Parathyroid adenoma (tissue), 2 donors: ENCODE measurements around the gene RGL2.

ENCODE experiments used
- H2AFZ ChIP-seq: fragments of 300-600 bp; sonication (generic); one replicate; pipeline ENCODE4 v1.7.0; 2017; ENCODE audit warnings: antibody characterized with exemption, mild to moderate bottlenecking
- H3K27ac ChIP-seq: fragments of 300-600 bp; sonication (generic); one replicate; pipeline ENCODE4 v1.7.0; 2017
- H3K27me3 ChIP-seq: fragments of 300-600 bp; sonication (generic); one replicate; pipeline ENCODE4 v1.7.0; 2017; ENCODE audit warnings: low read length; ENCODE audit not compliant: control insufficient read depth, insufficient read depth
- H3K36me3 ChIP-seq: fragments of 300-600 bp; sonication (generic); one replicate; pipeline ENCODE4 v1.7.0; 2017; ENCODE audit warnings: low read length; ENCODE audit not compliant: control insufficient read depth, insufficient read depth
- H3K4me1 ChIP-seq: fragments of 300-600 bp; sonication (generic); one replicate; pipeline ENCODE4 v1.7.0; 2017; ENCODE audit warnings: control low read depth
- H3K4me2 ChIP-seq: fragments of 300-600 bp; sonication (generic); one replicate; pipeline ENCODE4 v1.7.0; 2017; ENCODE audit warnings: low read length
- H3K4me3 ChIP-seq: fragments of 300-600 bp; sonication (generic); one replicate; pipeline ENCODE4 v1.7.0; 2017; ENCODE audit warnings: low read depth, low read length
- H3K79me2 ChIP-seq: fragments of 300-600 bp; sonication (generic); one replicate; pipeline ENCODE4 v1.7.0; 2017; ENCODE audit warnings: control low read depth
- H3K9ac ChIP-seq: fragments of 300-600 bp; sonication (generic); one replicate; pipeline ENCODE4 v1.7.0; 2017; ENCODE audit warnings: mild to moderate bottlenecking
- H3K9me3 ChIP-seq: fragments of 300-600 bp; sonication (generic); one replicate; pipeline ENCODE4 v1.7.0; 2017; ENCODE audit warnings: low read length; ENCODE audit not compliant: control insufficient read depth
- CTCF ChIP-seq: fragments of 300-600 bp; sonication (generic); IDR thresholded peaks from one replicate; pipeline ENCODE4 v1.7.0; 2017; ENCODE audit warnings: antibody characterized with exemption, mild to moderate bottlenecking
- donor health status: primary hyperparathyroidism.

RGL2 gene

GRCh38 chr6:33273924-33274902 lies 24.5 kb downstream of the RGL2 start:
- Histone ChIP-seq H3K27ac (no peak overlapping the region), H2AFZ (no peak overlapping the region), H3K27me3 (no peaks in the 10 kb centered on the region), H3K36me3 (no peaks in the 10 kb centered on the region), H3K79me2 (peaks cover 6% of the 10 kb centered on the region), H3K9me3 (no peaks in the 10 kb centered on the region), H3K4me1 (peaks cover 6% of the 10 kb centered on the region), H3K4me2 (no peak overlapping the region), H3K4me3 (no peak overlapping the region), H3K9ac (no peak overlapping the region)
- TF ChIP-seq CTCF = no peak

GRCh38 chr6:33273129-33273923 lies 25.4 kb downstream of the RGL2 start:
- Histone ChIP-seq H3K4me2 (peak overlapping the region; percentile 84), H3K27me3 (no peaks in the 10 kb centered on the region), H2AFZ (no peak overlapping the region), H3K36me3 (no peaks in the 10 kb centered on the region), H3K4me3 (no peak overlapping the region), H3K27ac (no peak overlapping the region), H3K4me1 (peaks cover 6% of the 10 kb centered on the region), H3K79me2 (peaks cover 6% of the 10 kb centered on the region), H3K9ac (no peak overlapping the region), H3K9me3 (no peaks in the 10 kb centered on the region)
- no peak for TF ChIP-seq CTCF

GRCh38 chr6:33272275-33273128 lies 26.2 kb downstream of the RGL2 start:
- H3K27me3 ChIP-seq = no peaks in the 10 kb centered on the region
- H3K9ac ChIP-seq = peak overlapping the region; percentile 3
- H3K36me3 ChIP-seq = no peaks in the 10 kb centered on the region
- H3K27ac ChIP-seq = peak overlapping the region; percentile 97
- peak overlapping the region; percentile 84 for H3K4me2 ChIP-seq
- peak overlapping the region; percentile 86 for H3K4me3 ChIP-seq
- H2AFZ ChIP-seq = peak overlapping the region; percentile 97
- peaks cover 6% of the 10 kb centered on the region for H3K79me2 ChIP-seq
- H3K4me1 ChIP-seq = peaks cover 6% of the 10 kb centered on the region
- no peaks in the 10 kb centered on the region for H3K9me3 ChIP-seq
- TF ChIP-seq CTCF = no peak

GRCh38 chr6:33271468-33272274 lies 27.1 kb downstream of the RGL2 start, which contains the start of the genes RPS18 and VPS52:
TSS of gene RPS18 (plus strand) at chr6:33272075. CDS start at chr6:33272120, 45 bp downstream.
TSS of gene VPS52 (minus strand) at chr6:33271876. CDS start at chr6:33271675, 201 bp downstream.
- peak within 1 kb of the TSS; percentile 91 for H3K9ac ChIP-seq
- no peak for TF ChIP-seq CTCF
- H3K27ac ChIP-seq = peak within 1 kb of the TSS; percentile 97
- no peaks in the 10 kb centered on the region for H3K36me3 ChIP-seq
- peak within 1 kb of the TSS; percentile 86 for H3K4me3 ChIP-seq
- H3K4me2 ChIP-seq = peak within 1 kb of the TSS; percentile 84
- peaks cover 6% of the 10 kb centered on the region for H3K79me2 ChIP-seq
- H3K4me1 ChIP-seq = peaks cover 6% of the 10 kb centered on the region
- no peaks in the 10 kb centered on the region for H3K27me3 ChIP-seq
- H3K9me3 ChIP-seq = no peaks in the 10 kb centered on the region
- H2AFZ ChIP-seq = peak within 1 kb of the TSS; percentile 97
